ENCODE results near the gene SUGCT.

GRCh38 chr7:40874756-40875155, 740.0 kb downstream of the SUGCT start:
- TF ChIP-seq POLR2AphosphoS5 (IDR thresholded peaks at IDR 0.05; ENCODE audit: low read depth, low read length) (no peak), EP300 (IDR thresholded peaks at IDR 0.05; ENCODE audit: borderline replicate concordance in 1 of 2, low read depth in 1 of 2, low read length in 1 of 2) (no peak), CTCF (IDR thresholded peaks at IDR 0.05) (no peak), MAX (IDR thresholded peaks at IDR 0.05; ENCODE audit: low read depth) (no peak), TAF1 (IDR thresholded peaks at IDR 0.05; ENCODE audit: borderline replicate concordance, low read depth, low read length) (no peak), SMC3 (IDR thresholded peaks at IDR 0.05; ENCODE audit: low read depth, low read length) (no peak)

Measured in SK-N-SH (cell line).